ENCODE data around the gene TMEM132D.
"Not testable (repeated sequence)": the region's sequence is repeated elsewhere in the genome, so short reads cannot be mapped to it uniquely, and the experiment has no call there.

Gene TMEM132D

DNA sequence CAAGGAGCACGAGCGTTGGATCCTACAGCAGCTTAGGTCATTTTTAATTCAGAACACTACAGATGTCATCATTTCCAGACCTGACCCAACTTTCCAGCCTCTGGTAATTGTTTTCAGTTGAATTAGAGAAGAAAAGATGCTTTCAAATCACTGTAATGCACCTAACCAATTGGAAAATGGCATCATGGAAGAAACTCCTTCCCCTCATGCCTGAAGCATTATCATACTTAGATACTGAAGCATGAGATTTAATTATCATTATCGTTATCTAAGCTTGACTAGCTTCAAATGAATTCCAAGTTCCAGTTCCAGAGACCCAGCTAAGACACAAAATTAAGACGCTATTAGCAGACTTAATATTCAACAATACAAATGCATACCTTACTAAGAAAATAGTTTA, 299.3 kb downstream of the TMEM132D start:
- DNase-seq (ENCODE audit: low read depth in 2 of 2, low spot score in 1 of 2): no peak

DNA sequence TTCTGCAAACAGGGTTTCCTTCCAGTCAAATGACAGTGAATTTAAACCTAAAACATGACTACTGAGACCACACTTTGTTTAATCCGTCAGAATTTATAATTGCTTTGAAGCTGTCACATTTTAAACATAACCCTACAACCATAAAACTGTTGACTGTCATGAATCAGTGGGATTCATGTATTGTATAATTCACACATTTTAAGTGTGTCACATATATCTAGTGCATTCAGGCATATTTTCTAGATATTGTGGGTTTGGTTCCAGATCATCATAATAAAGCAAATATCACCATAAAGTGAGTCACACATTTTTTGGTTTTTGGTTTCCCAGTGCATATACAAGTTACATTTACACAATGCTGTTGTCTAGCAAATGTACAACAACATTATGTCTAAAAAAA, 304.4 kb downstream of the TMEM132D start:
- DNase-seq (ENCODE audit: low read depth in 2 of 2, low spot score in 1 of 2): no peak

GRCh38 chr12:129594098-129594497, 309.7 kb downstream of the TMEM132D start:
- no peak for DNase-seq (ENCODE audit: low read depth in 2 of 2, low spot score in 1 of 2)

DNA sequence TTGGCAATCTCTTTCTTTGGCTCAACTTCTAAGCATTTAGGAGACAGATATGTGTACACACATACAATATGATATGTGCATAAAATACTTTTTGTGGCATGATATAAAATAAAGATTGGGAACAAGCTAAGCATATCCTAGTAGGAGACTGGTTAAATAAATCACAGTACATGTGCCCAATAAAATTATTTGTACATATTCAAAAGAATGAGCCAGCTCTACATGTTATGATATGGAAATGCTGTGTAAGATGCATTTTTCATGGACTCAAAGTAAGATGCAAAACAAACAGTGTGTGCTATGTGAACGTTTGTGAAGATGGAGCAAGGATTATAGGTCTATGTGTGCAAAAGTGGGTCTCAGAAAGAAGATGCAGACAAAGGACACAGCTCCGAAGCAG, 311.4 kb downstream of the TMEM132D start:
- no peak for DNase-seq (ENCODE audit: low read depth in 2 of 2, low spot score in 1 of 2)

DNA sequence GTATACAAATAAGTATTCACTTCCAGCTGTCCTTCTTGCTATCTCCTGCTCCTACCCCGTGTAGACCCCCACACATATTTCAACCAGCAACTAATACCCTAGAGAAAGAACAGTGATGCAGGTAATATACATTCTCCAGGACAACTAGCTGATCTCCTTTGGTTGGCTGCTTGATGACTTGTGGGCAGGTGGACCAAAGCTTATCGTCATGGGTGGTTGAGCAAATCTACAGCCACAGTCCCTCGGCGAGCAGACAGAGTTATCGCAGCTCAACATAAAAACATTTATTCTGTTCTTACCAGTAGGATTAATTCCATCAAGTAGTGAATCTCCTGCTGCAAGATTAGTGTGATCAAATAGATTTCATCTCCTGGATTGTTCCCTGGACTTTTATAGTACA, 314.3 kb downstream of the TMEM132D start:
- no peak for DNase-seq (ENCODE audit: low read depth in 2 of 2, low spot score in 1 of 2)

DNA sequence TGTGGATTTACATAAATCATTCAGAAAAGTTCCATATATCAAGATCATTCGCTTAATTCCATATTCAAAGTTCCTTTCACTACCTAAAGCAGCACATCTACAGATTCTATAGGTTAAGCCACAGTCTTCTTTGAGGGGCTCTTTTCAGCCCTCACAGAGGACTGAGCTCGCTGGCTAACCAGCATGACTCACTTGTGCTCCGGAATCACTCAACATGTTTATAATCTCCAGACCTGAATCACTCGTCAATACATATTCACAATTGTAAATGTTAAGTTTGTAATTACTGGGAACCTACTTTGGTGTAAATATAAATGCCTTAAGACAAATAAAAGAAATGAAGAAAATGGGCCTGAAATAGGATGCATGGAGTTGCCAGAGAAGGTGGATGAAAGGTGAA, 315.7 kb downstream of the TMEM132D start:
- no peak for DNase-seq (ENCODE audit: low read depth in 2 of 2, low spot score in 1 of 2)

- DNase-seq (ENCODE audit: low read depth in 2 of 2, low spot score in 1 of 2): no peak
Measured at GRCh38 chr12:129585296-129585695, 318.5 kb downstream of the TMEM132D start.

DNA sequence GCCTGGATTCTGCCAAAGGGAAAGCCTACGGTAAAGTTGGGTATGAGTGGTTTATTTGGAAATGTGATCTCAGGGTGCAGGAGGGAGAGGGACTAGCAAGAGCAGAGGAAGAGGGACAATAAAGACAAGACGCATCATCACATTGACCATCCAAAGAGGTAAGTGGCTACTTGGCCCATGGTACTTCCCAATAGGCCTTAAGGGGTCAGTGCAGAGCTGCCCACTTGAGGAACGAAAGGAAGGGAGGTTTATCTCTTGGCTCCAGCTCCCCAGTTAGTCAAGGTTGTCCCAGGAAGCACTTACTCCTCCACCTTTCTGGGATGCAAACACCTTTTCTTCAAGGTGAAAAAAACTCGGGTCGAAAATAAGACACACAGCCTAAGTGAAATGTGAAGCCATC, 323.9 kb downstream of the TMEM132D start:
- DNase-seq (ENCODE audit: low read depth in 2 of 2, low spot score in 1 of 2): no peak

GRCh38 chr12:129571901-129572494, 331.8 kb downstream of the TMEM132D start:
- no peak for DNase-seq (ENCODE audit: low read depth in 2 of 2, low spot score in 1 of 2)

DNA sequence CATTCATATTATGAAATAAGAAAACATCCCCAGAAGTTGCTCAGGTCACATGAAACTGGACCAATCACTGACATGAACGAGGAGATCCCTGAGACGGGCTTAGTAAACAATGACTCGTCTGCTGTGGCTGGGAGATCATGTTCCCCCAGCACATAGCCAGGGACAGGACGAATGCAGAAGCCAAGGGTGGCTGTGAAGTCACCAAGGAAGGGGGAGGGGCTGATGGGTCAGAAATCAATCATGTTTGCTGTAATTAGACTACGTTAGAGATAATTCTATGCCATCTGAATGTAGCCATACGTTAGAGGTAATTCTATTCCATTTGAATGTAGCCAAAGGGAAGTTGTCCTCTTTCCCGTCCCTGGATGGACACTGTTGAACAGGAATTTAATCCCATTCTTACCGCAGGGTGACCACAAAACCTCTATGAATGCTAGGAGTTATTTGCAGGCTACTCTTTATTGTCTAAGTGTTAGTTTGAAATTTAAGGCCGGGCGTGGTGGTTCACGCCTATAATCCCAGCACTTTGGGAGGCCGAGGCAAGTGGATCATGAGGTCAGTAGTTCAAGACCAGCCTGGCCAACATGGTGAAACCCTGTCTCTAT, 332.9 kb downstream of the TMEM132D start:
- DNase-seq (ENCODE audit: low read depth in 2 of 2, low spot score in 1 of 2): no peak

DNA sequence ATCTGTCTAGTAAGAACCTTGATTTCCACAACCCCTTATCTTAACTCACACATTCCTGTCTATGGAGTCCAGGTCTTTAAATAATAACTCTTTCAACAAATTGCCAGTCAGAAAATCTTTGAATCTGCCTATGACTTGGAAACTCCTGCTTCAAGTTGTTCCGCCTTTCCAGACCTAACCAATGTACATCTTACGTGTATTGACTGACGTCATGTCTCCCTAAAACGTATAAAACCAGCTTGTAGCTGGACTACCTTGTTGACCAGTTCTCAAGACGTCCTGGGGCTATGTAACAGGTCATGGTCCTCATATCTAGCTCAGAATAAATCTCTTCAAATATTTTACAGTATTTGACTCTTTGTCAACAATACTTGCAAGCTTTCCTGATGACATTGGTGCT, 337.0 kb downstream of the TMEM132D start:
- DNase-seq (ENCODE audit: low read depth in 2 of 2, low spot score in 1 of 2): no peak

GRCh38 chr12:129564768-129565167, 339.1 kb downstream of the TMEM132D start:
- no peak for DNase-seq (ENCODE audit: low read depth in 2 of 2, low spot score in 1 of 2)

DNA sequence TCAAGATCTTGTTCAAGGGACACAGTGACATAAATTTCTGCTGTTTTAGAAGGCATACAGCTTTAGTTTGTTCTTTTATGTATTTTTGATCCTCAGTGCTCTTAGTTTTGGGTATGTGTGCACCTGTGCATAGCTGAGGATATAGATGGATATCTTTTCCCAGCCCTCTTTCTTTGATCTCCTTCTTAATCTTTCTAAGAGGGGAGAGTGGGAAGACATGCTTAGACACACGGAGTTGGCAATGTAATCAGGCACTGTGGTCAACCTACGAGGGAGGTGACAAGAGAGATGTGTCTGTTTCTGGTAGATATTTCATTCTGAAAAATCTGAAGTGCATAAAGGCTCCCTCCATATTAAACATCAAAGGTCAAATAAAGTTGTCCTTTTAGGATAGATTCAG, 340.6 kb downstream of the TMEM132D start:
- DNase-seq (ENCODE audit: low read depth in 2 of 2, low spot score in 1 of 2): no peak

DNA sequence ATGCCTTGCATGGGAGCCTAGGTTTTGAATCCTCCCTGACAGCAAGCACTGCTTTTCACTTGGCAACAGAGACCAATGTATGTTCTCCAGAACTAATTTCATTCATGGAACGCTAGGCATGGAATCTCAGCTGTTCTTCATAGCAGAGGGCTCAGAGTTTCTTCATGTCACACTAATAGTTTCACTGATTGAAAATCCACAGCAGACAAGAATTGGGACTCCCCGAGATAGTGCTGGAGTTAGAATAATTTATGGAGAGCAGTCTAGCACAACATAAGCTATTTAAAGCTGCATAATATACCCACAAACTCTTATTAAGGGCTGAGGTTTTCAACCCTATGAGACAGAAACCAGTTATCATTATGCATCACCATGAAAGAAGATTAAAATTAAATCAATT, 342.5 kb downstream of the TMEM132D start:
- no peak for DNase-seq (ENCODE audit: low read depth in 2 of 2, low spot score in 1 of 2)

DNA sequence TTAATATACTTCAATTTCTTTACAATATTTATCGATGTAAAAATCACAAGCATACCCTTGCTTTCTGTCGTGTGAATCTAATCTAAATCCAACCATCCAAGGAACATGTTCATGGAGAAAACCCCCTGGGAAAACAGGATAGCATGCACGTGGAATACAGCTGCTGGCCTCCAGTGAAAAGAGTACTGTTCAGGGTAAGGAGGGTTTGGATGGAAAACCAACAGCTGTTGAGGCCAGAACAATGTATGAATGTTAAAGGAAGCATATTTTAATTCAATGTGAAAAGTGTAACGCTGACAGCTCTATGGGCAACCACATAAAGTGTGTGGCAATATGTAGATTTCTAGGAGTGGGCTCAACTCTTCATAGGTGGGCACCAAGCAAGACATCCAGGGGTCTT, 344.0 kb downstream of the TMEM132D start:
- no peak for DNase-seq (ENCODE audit: low read depth in 2 of 2, low spot score in 1 of 2)

DNA sequence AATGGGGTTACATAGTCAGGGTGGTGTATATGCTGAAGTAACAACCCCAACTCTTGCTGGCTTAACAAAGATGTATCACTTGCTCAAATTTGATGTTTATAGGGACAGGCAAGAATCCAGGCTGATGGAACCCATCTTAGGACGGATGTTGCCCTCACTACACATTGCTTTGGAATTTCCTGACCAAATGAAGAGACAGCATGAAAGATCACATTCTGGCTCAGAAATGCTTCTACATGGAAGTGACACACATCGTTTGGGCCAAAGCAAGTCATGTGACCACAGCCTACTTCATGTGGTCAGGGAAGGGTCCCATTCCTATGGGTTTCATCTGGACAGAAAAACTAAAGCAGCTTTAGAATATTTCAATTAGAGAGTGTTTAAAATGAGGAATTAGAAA, 345.8 kb downstream of the TMEM132D start:
- no peak for DNase-seq (ENCODE audit: low read depth in 2 of 2, low spot score in 1 of 2)

DNA sequence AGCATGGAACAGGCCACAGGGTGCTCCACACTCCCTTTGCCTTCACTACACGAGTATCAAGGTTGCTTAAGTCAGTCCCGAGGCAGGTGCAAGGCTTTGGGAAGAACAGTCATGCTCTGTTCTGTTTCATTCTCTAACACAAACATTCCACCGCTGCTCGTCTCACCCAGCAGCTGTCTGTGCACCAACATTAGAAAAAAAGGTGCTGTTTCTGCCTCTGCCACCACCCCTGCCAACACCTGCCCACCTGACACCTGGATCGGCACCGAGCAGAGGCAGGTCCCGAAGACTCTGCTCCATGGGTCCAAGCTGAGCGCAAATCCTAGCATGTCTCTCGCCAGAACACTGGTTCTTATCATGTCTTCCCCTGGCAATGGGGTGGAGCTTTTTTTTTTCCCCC, 347.7 kb downstream of the TMEM132D start:
- no peak for DNase-seq (ENCODE audit: low read depth in 2 of 2, low spot score in 1 of 2)

GRCh38 chr12:129552996-129553750, 350.7 kb downstream of the TMEM132D start:
- DNase-seq (ENCODE audit: low read depth in 2 of 2, low spot score in 1 of 2): no peak

- no peak for DNase-seq (ENCODE audit: low read depth in 2 of 2, low spot score in 1 of 2)
Measured at GRCh38 chr12:129551441-129551840, 352.4 kb downstream of the TMEM132D start.

- no peak for DNase-seq (ENCODE audit: low read depth in 2 of 2, low spot score in 1 of 2)
Measured at GRCh38 chr12:129550353-129550752, 353.5 kb downstream of the TMEM132D start.

DNA sequence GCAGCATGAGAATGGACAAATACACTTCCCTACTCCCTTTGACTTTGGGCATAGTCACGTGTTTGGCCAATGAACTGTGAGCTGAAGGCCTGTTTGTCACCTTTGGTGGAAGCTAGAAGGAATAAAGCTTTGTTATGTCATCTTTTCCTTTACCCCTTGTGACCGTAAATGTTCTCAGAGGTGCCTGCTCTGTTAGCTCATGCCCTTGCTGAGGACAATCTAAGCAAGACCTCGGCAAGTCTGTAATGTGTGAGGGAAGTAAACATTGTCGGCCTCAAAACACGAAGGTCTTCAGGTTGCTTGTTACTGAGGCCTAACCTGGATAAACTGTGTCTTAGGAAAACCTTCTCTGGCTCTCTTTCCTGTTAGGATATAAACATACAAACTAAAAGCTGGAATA, 354.2 kb downstream of the TMEM132D start:
- DNase-seq (ENCODE audit: low read depth in 2 of 2, low spot score in 1 of 2): no peak

- DNase-seq (ENCODE audit: low read depth in 2 of 2, low spot score in 1 of 2): not testable (repeated sequence)
Measured at GRCh38 chr12:129549020-129549419, 354.8 kb downstream of the TMEM132D start.

GRCh38 chr12:129544716-129545115, 359.1 kb downstream of the TMEM132D start:
- no peak for DNase-seq (ENCODE audit: low read depth in 2 of 2, low spot score in 1 of 2)
